Duodenal mucosa (tissue), 2 donors: ENCODE measurements around the gene ZPBP2.
"Not testable (repeated sequence)": the region's sequence is repeated elsewhere in the genome, so short reads cannot be mapped to it uniquely, and the experiment has no call there.

Experiments used
- H3K27ac ChIP-seq: one replicate; pipeline ENCODE4 v1.7.0; 2013; ENCODE audit warnings: low read depth, low read length
- H3K27me3 ChIP-seq, 2 donors: one replicate each; pipeline ENCODE4 v1.7.0; 2013; ENCODE audit warnings: low read length in 2 of 2, control low read depth in 1 of 2; ENCODE audit not compliant: insufficient read depth in 2 of 2, control insufficient read depth in 1 of 2
- H3K36me3 ChIP-seq, 2 donors: one replicate each; pipeline ENCODE4 v1.7.0; 2013; ENCODE audit warnings: low read length in 2 of 2, control low read depth in 1 of 2; ENCODE audit not compliant: insufficient read depth in 2 of 2, control insufficient read depth in 1 of 2
- H3K4me1 ChIP-seq, 2 donors: one replicate each; pipeline ENCODE4 v1.7.0; 2013; ENCODE audit warnings: low read length in 2 of 2, control low read depth in 1 of 2; ENCODE audit not compliant: insufficient read depth in 2 of 2, control insufficient read depth in 1 of 2
- H3K4me3 ChIP-seq, 2 donors: one replicate each; pipeline ENCODE4 v1.7.0; 2013; ENCODE audit warnings: low read length in 2 of 2, low read depth in 1 of 2
- H3K9ac ChIP-seq, 2 donors: one replicate each; pipeline ENCODE4 v1.7.0; 2013; ENCODE audit warnings: low read length in 2 of 2, low read depth in 1 of 2
- H3K9me3 ChIP-seq, 2 donors: one replicate each; pipeline ENCODE4 v1.7.0; 2013; ENCODE audit warnings: low read length in 2 of 2, control low read depth in 1 of 2; ENCODE audit not compliant: control insufficient read depth in 1 of 2

ZPBP2 gene

GRCh38 chr17:39835038-39835786, 32.8 kb upstream of the ZPBP2 start:
- Histone ChIP-seq H3K27ac (no peak overlapping the region), H3K4me1 (no peaks in the 10 kb centered on the region), H3K9me3 (no peaks in the 10 kb centered on the region), H3K4me3 (no peak overlapping the region), H3K36me3 (no peaks in the 10 kb centered on the region), H3K9ac (no peak overlapping the region), H3K27me3 (no peaks in the 10 kb centered on the region)

- no peaks in the 10 kb centered on the region for H3K27me3 ChIP-seq
- H3K4me1 ChIP-seq: no peaks in the 10 kb centered on the region
- H3K36me3 ChIP-seq: no peaks in the 10 kb centered on the region
These were observed 31.9 kb upstream of the ZPBP2 start for GRCh38 chr17:39836117-39836516.

GRCh38 chr17:39838057-39838456, 29.9 kb upstream of the ZPBP2 start:
- no peak overlapping the region for H3K9ac ChIP-seq
- no peak overlapping the region for H3K4me3 ChIP-seq
- H3K9me3 ChIP-seq: no peaks in the 10 kb centered on the region
- H3K4me1 ChIP-seq: no peaks in the 10 kb centered on the region
- H3K36me3 ChIP-seq: no peaks in the 10 kb centered on the region
- no peaks in the 10 kb centered on the region for H3K27me3 ChIP-seq
- no peak overlapping the region for H3K27ac ChIP-seq

More at GRCh38 chr17:39836117-39836516, 31.9 kb upstream of the ZPBP2 start:
- Histone ChIP-seq H3K9ac (no peak overlapping the region), H3K27ac (no peak overlapping the region), H3K4me3 (no peak overlapping the region), H3K9me3 (no peaks in the 10 kb centered on the region)

- H3K4me3 ChIP-seq: no peak overlapping the region
- no peaks in the 10 kb centered on the region for H3K9me3 ChIP-seq
- H3K27ac ChIP-seq: no peak overlapping the region
- no peak overlapping the region for H3K9ac ChIP-seq
- H3K4me1 ChIP-seq: no peaks in the 10 kb centered on the region
- H3K36me3 ChIP-seq: no peaks in the 10 kb centered on the region
- H3K27me3 ChIP-seq: no peaks in the 10 kb centered on the region
These were observed 29.2 kb upstream of the ZPBP2 start for GRCh38 chr17:39838784-39839183.

GRCh38 chr17:39841134-39841683, 26.8 kb upstream of the ZPBP2 start:
- Histone ChIP-seq H3K27ac (no peak overlapping the region), H3K4me1 (no peaks in the 10 kb centered on the region), H3K27me3 (no peaks in the 10 kb centered on the region), H3K9me3 (no peaks in the 10 kb centered on the region), H3K9ac (no peak overlapping the region), H3K4me3 (no peak overlapping the region), H3K36me3 (no peaks in the 10 kb centered on the region)

- Histone ChIP-seq H3K4me3 (no peak overlapping the region), H3K27me3 (no peaks in the 10 kb centered on the region), H3K36me3 (no peaks in the 10 kb centered on the region), H3K9me3 (no peaks in the 10 kb centered on the region), H3K27ac (no peak overlapping the region), H3K9ac (no peak overlapping the region), H3K4me1 (no peaks in the 10 kb centered on the region)
These were observed 22.8 kb upstream of the ZPBP2 start for GRCh38 chr17:39845052-39845846.

GRCh38 chr17:39846205-39846604, 21.8 kb upstream of the ZPBP2 start:
- Histone ChIP-seq H3K27me3 (no peaks in the 10 kb centered on the region), H3K9me3 (no peaks in the 10 kb centered on the region), H3K36me3 (no peaks in the 10 kb centered on the region), H3K9ac (no peak overlapping the region), H3K4me1 (no peaks in the 10 kb centered on the region), H3K4me3 (no peak overlapping the region), H3K27ac (no peak overlapping the region)

- Histone ChIP-seq H3K27me3 (no peaks in the 10 kb centered on the region), H3K4me1 (no peaks in the 10 kb centered on the region), H3K4me3 (no peak overlapping the region), H3K9me3 (no peaks in the 10 kb centered on the region), H3K27ac (no peak overlapping the region), H3K36me3 (no peaks in the 10 kb centered on the region), H3K9ac (no peak overlapping the region)
These were observed 19.4 kb upstream of the ZPBP2 start for GRCh38 chr17:39848600-39848999.

- H3K9me3 ChIP-seq, H3K27me3 ChIP-seq, H3K4me1 ChIP-seq: not testable (repeated sequence)
These were observed 17.8 kb upstream of the ZPBP2 start for GRCh38 chr17:39850186-39850585.

GRCh38 chr17:39852239-39852638, 15.8 kb upstream of the ZPBP2 start:
- H3K9me3 ChIP-seq: no peaks in the 10 kb centered on the region
- no peak overlapping the region for H3K27ac ChIP-seq
- H3K4me3 ChIP-seq: no peak overlapping the region
- H3K9ac ChIP-seq: no peak overlapping the region
- no peaks in the 10 kb centered on the region for H3K4me1 ChIP-seq
- H3K36me3 ChIP-seq: no peaks in the 10 kb centered on the region
- no peaks in the 10 kb centered on the region for H3K27me3 ChIP-seq

More at GRCh38 chr17:39850186-39850585, 17.8 kb upstream of the ZPBP2 start:
- not testable (repeated sequence) for H3K27ac ChIP-seq, H3K9ac ChIP-seq, H3K4me3 ChIP-seq, H3K36me3 ChIP-seq
